B cell (primary cell): Measurements from ENCODE around the gene RSPH4A.

Source experiments
- EZH2 ChIP-seq: IDR thresholded peaks from 2 replicates; pipeline ENCODE4 v1.6.1; 2012; ENCODE audit warnings: borderline replicate concordance, low read depth, mild to moderate bottlenecking, moderate library complexity, low read length; ENCODE audit not compliant: insufficient read depth, poor library complexity, severe bottlenecking
- TF ChIP-seq, protein P1 (sequence below): fragments of 200-600 bp; IDR thresholded peaks from one replicate; pipeline ENCODE4 v1.8.0; 2022; ENCODE audit warnings: antibody characterized with exemption, mild to moderate bottlenecking

- TF ChIP-seq, protein P1, sequence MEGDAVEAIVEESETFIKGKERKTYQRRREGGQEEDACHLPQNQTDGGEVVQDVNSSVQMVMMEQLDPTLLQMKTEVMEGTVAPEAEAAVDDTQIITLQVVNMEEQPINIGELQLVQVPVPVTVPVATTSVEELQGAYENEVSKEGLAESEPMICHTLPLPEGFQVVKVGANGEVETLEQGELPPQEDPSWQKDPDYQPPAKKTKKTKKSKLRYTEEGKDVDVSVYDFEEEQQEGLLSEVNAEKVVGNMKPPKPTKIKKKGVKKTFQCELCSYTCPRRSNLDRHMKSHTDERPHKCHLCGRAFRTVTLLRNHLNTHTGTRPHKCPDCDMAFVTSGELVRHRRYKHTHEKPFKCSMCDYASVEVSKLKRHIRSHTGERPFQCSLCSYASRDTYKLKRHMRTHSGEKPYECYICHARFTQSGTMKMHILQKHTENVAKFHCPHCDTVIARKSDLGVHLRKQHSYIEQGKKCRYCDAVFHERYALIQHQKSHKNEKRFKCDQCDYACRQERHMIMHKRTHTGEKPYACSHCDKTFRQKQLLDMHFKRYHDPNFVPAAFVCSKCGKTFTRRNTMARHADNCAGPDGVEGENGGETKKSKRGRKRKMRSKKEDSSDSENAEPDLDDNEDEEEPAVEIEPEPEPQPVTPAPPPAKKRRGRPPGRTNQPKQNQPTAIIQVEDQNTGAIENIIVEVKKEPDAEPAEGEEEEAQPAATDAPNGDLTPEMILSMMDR = no peak
- TF ChIP-seq EZH2 = no peak
Observed at GRCh38 chr6:116649129-116649528, 32.9 kb downstream of the RSPH4A start.
